Right lobe of liver (tissue), 6 donors: ENCODE results near the gene KDM2B. TPM values are rescaled to one million over a fixed set of nuclear protein-coding genes. Genes with fewer than 3 reads are reported as not detected.
"Not testable (repeated sequence)": the region's sequence is repeated elsewhere in the genome, so short reads cannot be mapped to it uniquely, and the experiment has no call there.

Experiments used
- ATAC-seq, 4 donors: fragments of 200-7000 bp; cut with Tn5 transposase; one replicate each; pipeline ENCODE4 v1.9.1; 2020; ENCODE audit warnings: mild to moderate bottlenecking in 4 of 4, moderate library complexity in 4 of 4
- DNase-seq, 3 donors: peaks; one replicate each; pipeline ENCODE4 v3.0.0-alpha.2; 2020
- H3K27ac ChIP-seq, 3 donors: fragments of 200-600 bp; one replicate each; pipeline ENCODE4 v1.8.0; 2022
- H3K27me3 ChIP-seq, 2 donors: fragments of 200-600 bp; one replicate each; pipeline ENCODE4 v1.8.0; 2022
- H3K36me3 ChIP-seq, 4 donors: fragments of 200-600 bp; sonication (generic) in 1 of 4; one replicate each; pipeline versions ENCODE4 v1.5.1 to v1.8.0; 2017 to 2022; ENCODE audit warnings: control low read depth in 1 of 4
- H3K4me1 ChIP-seq, 4 donors: fragments of 200-600 bp; sonication (generic) in 1 of 4; one replicate each; pipeline versions ENCODE4 v1.5.1 to v1.8.0; 2017 to 2022; ENCODE audit warnings: control low read depth in 1 of 4
- H3K4me3 ChIP-seq, 3 donors: fragments of 200-600 bp; one replicate each; pipeline ENCODE4 v1.8.0; 2022
- H3K9me3 ChIP-seq, 4 donors: fragments of 200-600 bp; sonication (generic) in 1 of 4; one replicate each; pipeline versions ENCODE4 v1.5.1 to v1.8.0; 2017 to 2022; ENCODE audit warnings: control low read depth in 1 of 4
- POLR2A ChIP-seq: fragments of 450-650 bp; IDR thresholded peaks from one replicate; pipeline ENCODE4 v1.6.1; 2017; ENCODE audit warnings: antibody characterized with exemption, mild to moderate bottlenecking
- WGBS: methylation state at CpG from one replicate; pipeline ENCODE4 v1.1.6; 2018; ENCODE audit warnings: low coverage, low lambda C conversion rate; ENCODE audit not compliant: insufficient coverage; ENCODE audit errors: missing lambda C conversion rate; 5-methylcytosine and 5-hydroxymethylcytosine counted together
- intact Hi-C, 2 donors: fragments of 100-400 bp; cut with DNase I; formaldehyde crosslinking; loops; one replicate each; pipeline versions ENCODE4 v1.11.2 to v1.14.1; 2022
- total RNA-seq, 6 experiments: library from RNA; depleted of rRNA in 2 of 6; stranded (reverse); fragments of >200 nt in 2 of 6; fragmentation: NEBNext Ultra II Directional in 3 of 6; extraction: Animal tissue kit (Norgen Biotek cat#: 25700) in 3 of 6; gene quantifications; one replicate each; pipeline versions ENCODE4 v1.1.0 to v1.2.4, GENCODE V29; 2016 to 2023
- TF ChIP-seq, protein P1 (sequence below), 4 donors: fragments of 200-600 bp in 3 of 4; fragments of 450-650 bp in 1 of 4; IDR thresholded peaks; one replicate each; pipeline versions ENCODE4 v1.5.1 to v1.8.0; 2016 to 2022; ENCODE audit warnings: antibody characterized with exemption in 4 of 4, mild to moderate bottlenecking in 2 of 4
- donor health status: DM: no; HTN: yes; CAD: no.
- donor health status: DM: no; HTN: no; CAD: no.
- donor health status: DM: no; HTN: no; CAD: no.
- donor health status: DM: no; HTN: yes; CAD: no.
- donor health status: DM: no; HTN: yes; CAD: no.

The KDM2B gene
- total RNA-seq, 6 experiments from 2014 or later: 4.8 to 22.8 (median 9.8) TPM

DNA sequence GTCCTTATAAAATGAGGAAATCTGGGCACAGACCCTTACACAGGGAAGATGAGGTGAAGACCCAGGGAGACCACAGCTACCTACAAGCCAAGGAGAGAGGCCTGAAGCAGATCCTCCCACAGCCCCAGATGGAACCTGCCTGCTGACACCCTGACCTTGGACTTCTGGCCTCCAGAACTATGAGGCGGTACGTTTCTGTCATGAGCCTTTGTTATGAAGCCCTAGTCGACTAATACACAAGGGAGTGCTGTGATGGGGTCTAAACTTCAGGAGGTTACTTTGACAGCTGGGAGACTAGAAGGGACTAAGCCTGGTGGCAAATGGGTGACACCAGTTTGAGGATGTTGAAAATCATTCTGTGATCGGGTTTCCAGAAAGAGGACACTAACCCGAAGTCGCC is 95.9 kb downstream of the KDM2B start:
- peak in 1 of 4 donors; percentile 17 for ATAC-seq
- 81% methylated on average over 6 of the region's 6 CpGs for WGBS

DNA sequence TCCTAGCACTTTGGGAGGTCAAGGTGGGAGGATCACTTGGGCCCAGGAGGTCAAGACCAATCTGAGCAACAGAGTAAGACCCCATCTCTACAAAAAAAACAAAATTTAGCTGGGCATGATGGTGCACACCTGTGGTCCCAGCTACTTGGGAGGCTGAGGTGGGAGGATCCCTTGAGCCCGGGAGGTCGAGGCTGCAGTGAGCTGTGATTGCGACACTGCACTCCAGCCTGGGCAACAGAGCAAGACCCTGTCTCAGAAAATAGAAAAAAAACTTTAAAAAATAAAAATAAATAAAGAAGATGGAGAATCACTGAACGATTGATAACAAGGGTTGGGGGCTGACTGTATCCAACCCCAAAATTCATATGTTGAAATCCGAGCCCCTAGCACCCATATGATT is 96.3 kb downstream of the KDM2B start:
- H3K27ac ChIP-seq, H3K4me1 ChIP-seq, ATAC-seq, DNase-seq, intact Hi-C loops, H3K27me3 ChIP-seq, H3K36me3 ChIP-seq, H3K4me3 ChIP-seq, H3K9me3 ChIP-seq: not testable (repeated sequence)
- WGBS: 83% methylated on average over 2 of the region's 5 CpGs

More for the DNA sequence above, 95.9 kb downstream of the KDM2B start:
- DNase-seq: no peak
- H3K4me1 ChIP-seq: no peaks in the 10 kb centered on the region
- no peaks in the 10 kb centered on the region for H3K9me3 ChIP-seq
- H3K4me3 ChIP-seq: no peak overlapping the region
- H3K27me3 ChIP-seq: no peaks in the 10 kb centered on the region
- no peaks in the 10 kb centered on the region for H3K36me3 ChIP-seq
- H3K27ac ChIP-seq: no peak overlapping the region
- intact Hi-C loops: no loop called here
- TF ChIP-seq, protein P1, sequence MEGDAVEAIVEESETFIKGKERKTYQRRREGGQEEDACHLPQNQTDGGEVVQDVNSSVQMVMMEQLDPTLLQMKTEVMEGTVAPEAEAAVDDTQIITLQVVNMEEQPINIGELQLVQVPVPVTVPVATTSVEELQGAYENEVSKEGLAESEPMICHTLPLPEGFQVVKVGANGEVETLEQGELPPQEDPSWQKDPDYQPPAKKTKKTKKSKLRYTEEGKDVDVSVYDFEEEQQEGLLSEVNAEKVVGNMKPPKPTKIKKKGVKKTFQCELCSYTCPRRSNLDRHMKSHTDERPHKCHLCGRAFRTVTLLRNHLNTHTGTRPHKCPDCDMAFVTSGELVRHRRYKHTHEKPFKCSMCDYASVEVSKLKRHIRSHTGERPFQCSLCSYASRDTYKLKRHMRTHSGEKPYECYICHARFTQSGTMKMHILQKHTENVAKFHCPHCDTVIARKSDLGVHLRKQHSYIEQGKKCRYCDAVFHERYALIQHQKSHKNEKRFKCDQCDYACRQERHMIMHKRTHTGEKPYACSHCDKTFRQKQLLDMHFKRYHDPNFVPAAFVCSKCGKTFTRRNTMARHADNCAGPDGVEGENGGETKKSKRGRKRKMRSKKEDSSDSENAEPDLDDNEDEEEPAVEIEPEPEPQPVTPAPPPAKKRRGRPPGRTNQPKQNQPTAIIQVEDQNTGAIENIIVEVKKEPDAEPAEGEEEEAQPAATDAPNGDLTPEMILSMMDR (IDR thresholded peaks at IDR 0.05): no peak
- no peak for TF ChIP-seq POLR2A

- Histone ChIP-seq H3K27me3 (no peaks in the 10 kb centered on the region), H3K4me3 (no peak overlapping the region), H3K36me3 (no peaks in the 10 kb centered on the region), H3K9me3 (no peaks in the 10 kb centered on the region), H3K27ac (no peak overlapping the region), H3K4me1 (no peaks in the 10 kb centered on the region)
- DNase-seq (no peak), ATAC-seq (peak in 1 of 4 donors; percentile 19)
- intact Hi-C loops: no loop called here
- WGBS: 75% methylated on average over 4 of the region's 4 CpGs
- TF ChIP-seq, protein P1 (IDR thresholded peaks at IDR 0.05): no peak
- TF ChIP-seq POLR2A: no peak
Observed at GRCh38 chr12:121483949-121484348, 96.9 kb downstream of the KDM2B start.

GRCh38 chr12:121476477-121476876 is 104.3 kb downstream of the KDM2B start:
- no peak overlapping the region for H3K4me3 ChIP-seq
- TF ChIP-seq POLR2A: no peak
- TF ChIP-seq, protein P1 (IDR thresholded peaks at IDR 0.05): no peak
- intact Hi-C loops: no loop called here
- DNase-seq: no peak
- H3K4me1 ChIP-seq: peaks cover 0 to 12% (median 3%) of the 10 kb centered on the region in 4 donors
- 97% methylated on average over 3 of the region's 3 CpGs for WGBS
- H3K27me3 ChIP-seq: no peaks in the 10 kb centered on the region
- ATAC-seq: no peak
- no peaks in the 10 kb centered on the region for H3K36me3 ChIP-seq
- no peaks in the 10 kb centered on the region for H3K9me3 ChIP-seq
- H3K27ac ChIP-seq: no peak overlapping the region

- TF ChIP-seq, protein P1 (IDR thresholded peaks at IDR 0.05): no peak
- no peak for TF ChIP-seq POLR2A
- no peak for ATAC-seq
- no peaks in the 10 kb centered on the region for H3K36me3 ChIP-seq
- 100% methylated on average over 1 of the region's 2 CpGs for WGBS
- H3K27ac ChIP-seq: no peak overlapping the region
- H3K27me3 ChIP-seq: no peaks in the 10 kb centered on the region
- H3K4me1 ChIP-seq: peaks cover 0 to 12% (median 3%) of the 10 kb centered on the region in 4 donors
- no peaks in the 10 kb centered on the region for H3K9me3 ChIP-seq
- no peak overlapping the region for H3K4me3 ChIP-seq
- intact Hi-C loops: no loop called here
- DNase-seq: no peak
Observed at GRCh38 chr12:121475279-121475678, 105.5 kb downstream of the KDM2B start.
